Esophagus (tissue), 2 donors: ENCODE results near the gene WSB1. TPM values are rescaled to one million over a fixed set of nuclear protein-coding genes. Genes with fewer than 3 reads are reported as not detected.
"Not testable (repeated sequence)": the region's sequence is repeated elsewhere in the genome, so short reads cannot be mapped to it uniquely, and the experiment has no call there.

Experiments
- H3K27ac ChIP-seq, 2 donors: one replicate each; pipeline ENCODE4 v1.5.1; 2013; ENCODE audit warnings: low read depth in 2 of 2, mild to moderate bottlenecking in 2 of 2, inconsistent platforms in 1 of 2, low read length in 1 of 2, moderate library complexity in 1 of 2
- H3K27me3 ChIP-seq, 2 donors: one replicate each; pipeline ENCODE4 v1.6.1; 2013; ENCODE audit warnings: low read length in 2 of 2, control low read depth in 1 of 2, mild to moderate bottlenecking in 1 of 2; ENCODE audit not compliant: insufficient read depth in 2 of 2, control insufficient read depth in 1 of 2
- H3K36me3 ChIP-seq, 2 donors: one replicate each; pipeline ENCODE4 v1.6.1; 2013; ENCODE audit warnings: low read length in 1 of 2; ENCODE audit not compliant: control insufficient read depth in 2 of 2, insufficient read depth in 2 of 2
- H3K4me1 ChIP-seq, 2 donors: one replicate each; pipeline ENCODE4 v1.6.1; 2013; ENCODE audit warnings: low read length in 1 of 2; ENCODE audit not compliant: control insufficient read depth in 2 of 2, insufficient read depth in 2 of 2
- H3K4me3 ChIP-seq, 2 donors: one replicate each; pipeline ENCODE4 v1.5.1; 2013; ENCODE audit warnings: low read length in 2 of 2, mild to moderate bottlenecking in 2 of 2, low read depth in 1 of 2, moderate library complexity in 1 of 2
- H3K9me3 ChIP-seq, 2 donors: one replicate each; pipeline ENCODE4 v1.6.1; 2013; ENCODE audit warnings: mild to moderate bottlenecking in 2 of 2, low read depth in 1 of 2, low read length in 1 of 2, moderate library complexity in 1 of 2; ENCODE audit not compliant: control insufficient read depth in 2 of 2, insufficient read depth in 1 of 2
- WGBS, 2 donors: extraction: QIAGEN DNeasy Blood & Tissue Kit; methylation state at CpG; one replicate each; pipeline ENCODE4 v1.1.7; 2013; 5-methylcytosine and 5-hydroxymethylcytosine counted together
- polyA plus RNA-seq, 2 donors: library from polyadenylated mRNA; stranded (reverse); fragments of 200-250 nt; gene quantifications; one replicate each; pipeline ENCODE4 v1.2.3, GENCODE V29; 2013
- donor health status: healthy with polysubstance abuse.
- donor health status: Bipolar disorder and iron deficiency.

Gene WSB1
- polyA plus RNA-seq, 2 donors: 64.4 to 67.1 TPM

- not testable (repeated sequence) for H3K4me1 ChIP-seq, H3K36me3 ChIP-seq, H3K9me3 ChIP-seq, H3K27me3 ChIP-seq, H3K4me3 ChIP-seq, H3K27ac ChIP-seq
- WGBS, 2 donors: 80 to 88% methylated on average over 9 of the region's 9 CpGs
These were observed 34.8 kb downstream of the WSB1 start for GRCh38 chr17:27328686-27329085.

GRCh38 chr17:27329146-27329805, 35.4 kb downstream of the WSB1 start:
- H3K36me3 ChIP-seq: no peaks in the 10 kb centered on the region
- 85 to 89% methylated on average over 8 of the region's 8 CpGs for WGBS, 2 donors
- H3K4me1 ChIP-seq: peaks cover 2 to 4% of the 10 kb centered on the region in 2 donors
- no peaks in the 10 kb centered on the region for H3K27me3 ChIP-seq
- H3K4me3 ChIP-seq: no peak overlapping the region
- no peaks in the 10 kb centered on the region for H3K9me3 ChIP-seq
- no peak overlapping the region for H3K27ac ChIP-seq

GRCh38 chr17:27332047-27332393, 38.1 kb downstream of the WSB1 start:
- no peaks in the 10 kb centered on the region for H3K36me3 ChIP-seq
- peak overlapping the region; percentile 91 to 97 for H3K27ac ChIP-seq
- H3K27me3 ChIP-seq: no peaks in the 10 kb centered on the region
- H3K4me1 ChIP-seq: peaks cover 2 to 4% of the 10 kb centered on the region in 2 donors
- no peaks in the 10 kb centered on the region for H3K9me3 ChIP-seq
- 66 to 81% methylated on average over 3 of the region's 3 CpGs for WGBS, 2 donors
- no peak overlapping the region for H3K4me3 ChIP-seq

GRCh38 chr17:27332485-27333409, 38.8 kb downstream of the WSB1 start:
- H3K36me3 ChIP-seq: no peaks in the 10 kb centered on the region
- H3K27ac ChIP-seq: peak overlapping the region; percentile 91 to 97
- peaks cover 2 to 4% of the 10 kb centered on the region in 2 donors for H3K4me1 ChIP-seq
- H3K9me3 ChIP-seq: no peaks in the 10 kb centered on the region
- H3K4me3 ChIP-seq: peak overlapping the region; percentile 43 to 44
- 1 to 2% methylated on average over 52 of the region's 52 CpGs for WGBS, 2 donors
- no peaks in the 10 kb centered on the region for H3K27me3 ChIP-seq

- WGBS, 2 donors: 47 to 51% methylated on average over 11 of the region's 11 CpGs
- H3K27ac ChIP-seq: peak overlapping the region; percentile 91 to 97
- H3K9me3 ChIP-seq: no peaks in the 10 kb centered on the region
- no peaks in the 10 kb centered on the region for H3K27me3 ChIP-seq
- H3K4me1 ChIP-seq: peaks cover 2 to 4% of the 10 kb centered on the region in 2 donors
- H3K36me3 ChIP-seq: no peaks in the 10 kb centered on the region
- H3K4me3 ChIP-seq: peak overlapping the region; percentile 43 to 44
These were observed 39.6 kb downstream of the WSB1 start for GRCh38 chr17:27333410-27333980.

GRCh38 chr17:27336184-27336583, 42.3 kb downstream of the WSB1 start:
- 68 to 75% methylated on average over 3 of the region's 3 CpGs for WGBS, 2 donors
- H3K4me3 ChIP-seq: no peak overlapping the region
- no peaks in the 10 kb centered on the region for H3K27me3 ChIP-seq
- no peaks in the 10 kb centered on the region for H3K9me3 ChIP-seq
- H3K36me3 ChIP-seq: no peaks in the 10 kb centered on the region
- peaks cover 2 to 3% of the 10 kb centered on the region in 2 donors for H3K4me1 ChIP-seq
- H3K27ac ChIP-seq: no peak overlapping the region

GRCh38 chr17:27338536-27338985, 44.6 kb downstream of the WSB1 start:
- H3K4me3 ChIP-seq: no peak overlapping the region
- H3K27ac ChIP-seq: no peak overlapping the region
- no peaks in the 10 kb centered on the region for H3K27me3 ChIP-seq
- no peaks in the 10 kb centered on the region for H3K36me3 ChIP-seq
- WGBS, 2 donors: 75 to 76% methylated on average over 9 of the region's 9 CpGs
- H3K9me3 ChIP-seq: no peaks in the 10 kb centered on the region
- H3K4me1 ChIP-seq: no peaks in the 10 kb centered on the region

GRCh38 chr17:27339198-27339835, 45.4 kb downstream of the WSB1 start:
- WGBS, 2 donors: 85 to 88% methylated on average over 9 of the region's 9 CpGs
- H3K27me3 ChIP-seq: no peaks in the 10 kb centered on the region
- H3K9me3 ChIP-seq: no peaks in the 10 kb centered on the region
- no peak overlapping the region for H3K27ac ChIP-seq
- H3K4me1 ChIP-seq: no peaks in the 10 kb centered on the region
- H3K4me3 ChIP-seq: no peak overlapping the region
- no peaks in the 10 kb centered on the region for H3K36me3 ChIP-seq

- H3K27me3 ChIP-seq: no peaks in the 10 kb centered on the region
- H3K9me3 ChIP-seq: no peaks in the 10 kb centered on the region
- no peaks in the 10 kb centered on the region for H3K36me3 ChIP-seq
- no peak overlapping the region for H3K4me3 ChIP-seq
- no peak overlapping the region for H3K27ac ChIP-seq
- H3K4me1 ChIP-seq: no peaks in the 10 kb centered on the region
- WGBS, 2 donors: 58 to 67% methylated on average over 2 of the region's 2 CpGs
These were observed 46.1 kb downstream of the WSB1 start for GRCh38 chr17:27339836-27340550.
